Left colon (tissue), 2 donors: ENCODE measurements around the gene NBAS. TPM values are rescaled to one million over a fixed set of nuclear protein-coding genes. Genes with fewer than 3 reads are reported as not detected.

Source experiments
- ATAC-seq: fragments of 200-7000 bp; cut with Tn5 transposase; one replicate; pipeline ENCODE4 v1.9.1; 2020; ENCODE audit warnings: mild to moderate bottlenecking, moderate library complexity
- DNase-seq, 2 donors: peaks; one replicate each; pipeline ENCODE4 v3.0.0-alpha.2; 2020
- intact Hi-C, 2 donors: fragments of 100-400 bp; cut with DNase I in 1 of 2; cut with micrococcal nuclease in 1 of 2; formaldehyde crosslinking; loops; one replicate each; pipeline versions ENCODE4 v1.11.2 to v1.14.0; 2022; cut with DNase I, micrococcal nuclease
- total RNA-seq, 2 donors: library from RNA; stranded (reverse); fragmentation: NEBNext Ultra II Directional; extraction: Animal tissue kit (Norgen Biotek cat#: 25700); gene quantifications; one replicate each; pipeline ENCODE4 v1.2.1, GENCODE V29; 2021
- donor health status: DM: no; HTN: no; CAD: no.
- donor health status: DM: yes; HTN: yes; CAD: no.

NBAS gene
- total RNA-seq, 2 donors from 2014 or later: 31.0 to 35.0 TPM

GRCh38 chr2:15147591-15147990 lies 413.5 kb downstream of the NBAS start:
- no peak for DNase-seq
- intact Hi-C loops: no loop called here
- no peak for ATAC-seq

GRCh38 chr2:15146960-15147359 lies 414.2 kb downstream of the NBAS start:
- no peak for ATAC-seq
- no peak for DNase-seq
- intact Hi-C loops: no loop called here

GRCh38 chr2:15145919-15146318 lies 415.2 kb downstream of the NBAS start:
- DNase-seq (no peak), ATAC-seq (no peak)
- intact Hi-C loops: no loop called here

- intact Hi-C loops: no loop called here
- no peak for DNase-seq
- ATAC-seq: no peak
Measured at GRCh38 chr2:15145046-15145817, 415.9 kb downstream of the NBAS start.

GRCh38 chr2:15142069-15142689 lies 419.0 kb downstream of the NBAS start:
- DNase-seq: peak in 1 of 2 donors; percentile 17
- intact Hi-C loops: no loop called here
- no peak for ATAC-seq

- intact Hi-C loops: no loop called here
- no peak for ATAC-seq
Measured at GRCh38 chr2:15141211-15141610, 419.9 kb downstream of the NBAS start.

GRCh38 chr2:15136639-15137038 lies 424.5 kb downstream of the NBAS start:
- ATAC-seq: no peak
- intact Hi-C loops: no loop called here
- no peak for DNase-seq

More at GRCh38 chr2:15141211-15141610, 419.9 kb downstream of the NBAS start:
- DNase-seq: no peak

- no peak for ATAC-seq
- no peak for DNase-seq
- intact Hi-C loops: no loop called here
Measured at GRCh38 chr2:15134957-15135356, 426.2 kb downstream of the NBAS start.

- ATAC-seq: no peak
- DNase-seq: no peak
Measured at GRCh38 chr2:15133461-15133860, 427.7 kb downstream of the NBAS start.

GRCh38 chr2:15128846-15129245 lies 432.3 kb downstream of the NBAS start:
- DNase-seq: no peak
- no peak for ATAC-seq
- intact Hi-C loops: no loop called here

More at GRCh38 chr2:15133461-15133860, 427.7 kb downstream of the NBAS start:
- intact Hi-C loops: no loop called here

GRCh38 chr2:15127876-15128275 lies 433.3 kb downstream of the NBAS start:
- intact Hi-C loops: no loop called here

GRCh38 chr2:15127301-15127700 lies 433.8 kb downstream of the NBAS start:
- DNase-seq: no peak
- intact Hi-C loops: no loop called here
- peak; percentile 30 for ATAC-seq

More at GRCh38 chr2:15127876-15128275, 433.3 kb downstream of the NBAS start:
- no peak for DNase-seq
- no peak for ATAC-seq

- intact Hi-C loops: no loop called here
- DNase-seq (no peak), ATAC-seq (no peak)
Measured at GRCh38 chr2:15126373-15126772, 434.8 kb downstream of the NBAS start.

- DNase-seq (no peak), ATAC-seq (no peak)
- intact Hi-C loops: no loop called here
Measured at GRCh38 chr2:15122915-15123314, 438.2 kb downstream of the NBAS start.

- DNase-seq (no peak), ATAC-seq (no peak)
- intact Hi-C loops: no loop called here
Measured at GRCh38 chr2:15120631-15121030, 440.5 kb downstream of the NBAS start.

GRCh38 chr2:15119722-15120175 lies 441.4 kb downstream of the NBAS start:
- DNase-seq: no peak
- intact Hi-C loops: no loop called here
- ATAC-seq: no peak

- ATAC-seq (no peak), DNase-seq (no peak)
- intact Hi-C loops: no loop called here
Measured at GRCh38 chr2:15117409-15118050, 443.6 kb downstream of the NBAS start.
